Hypothalamus (tissue), 51 donors: ENCODE results near the gene ADAMTS17.

Source experiments
- DNase-seq, 51 donors: peaks; one replicate each; lab custom pipeline; 2025; lab: John Stamatoyannopoulos, UW

ADAMTS17 gene

GRCh38 chr15:100311833-100312476 lies 29.8 kb downstream of the ADAMTS17 start:
- no peak for DNase-seq

- DNase-seq, result peak in 17 of 51 donors; percentile 9 to 27 (median 17)
Observed at GRCh38 chr15:100311154-100311625, 30.6 kb downstream of the ADAMTS17 start.

DNA sequence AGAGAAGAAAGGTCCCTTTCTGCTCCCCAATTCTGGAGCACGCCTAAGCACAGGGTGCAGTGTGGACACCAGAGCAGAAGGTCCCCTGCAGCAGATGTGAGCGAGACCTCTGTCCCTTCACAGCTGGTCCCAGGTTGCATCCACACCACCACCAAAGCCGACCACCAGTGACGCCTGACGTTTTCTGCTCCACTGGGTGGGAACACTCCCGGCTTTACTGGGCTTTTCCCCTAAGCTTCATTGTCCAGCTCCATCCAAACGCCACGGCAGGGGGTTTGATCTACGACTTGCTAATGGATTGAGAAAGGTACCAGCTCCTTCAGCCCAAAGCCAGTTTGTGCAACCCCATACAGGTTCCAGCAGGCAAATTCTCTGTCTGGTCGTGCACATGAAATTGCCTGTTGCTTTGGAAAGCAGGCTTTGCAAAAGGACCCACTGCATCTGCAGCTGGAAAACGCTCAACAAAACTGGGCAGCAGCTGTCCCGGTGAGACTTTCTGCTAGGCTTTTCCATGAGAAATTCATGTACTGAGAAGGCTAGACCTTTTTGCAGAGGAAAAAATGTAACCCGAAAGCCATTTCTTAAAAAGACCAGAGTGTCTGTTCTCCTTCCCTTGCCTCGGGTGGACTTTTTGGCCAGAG lies 31.1 kb downstream of the ADAMTS17 start:
- peak in 2 of 51 donors; percentile 13 to 26 for DNase-seq

DNA sequence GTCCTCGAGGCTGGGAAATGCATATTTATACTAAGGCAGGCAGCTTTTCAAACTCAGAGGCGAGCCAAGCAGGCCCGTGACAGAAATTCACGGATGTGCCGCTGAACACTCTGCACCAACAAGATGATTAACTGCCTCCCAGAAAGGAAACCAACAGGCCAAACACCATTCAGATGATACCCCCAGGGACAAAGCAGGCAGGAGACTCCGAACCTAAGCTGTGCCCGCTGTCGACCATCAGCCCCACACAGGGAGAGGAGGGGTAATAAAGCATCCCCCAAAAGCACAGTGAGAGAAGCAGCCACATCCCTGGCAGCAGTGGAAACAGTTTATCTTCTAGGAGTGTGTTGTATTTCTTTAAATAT lies 31.8 kb downstream of the ADAMTS17 start:
- DNase-seq, result no peak

DNA sequence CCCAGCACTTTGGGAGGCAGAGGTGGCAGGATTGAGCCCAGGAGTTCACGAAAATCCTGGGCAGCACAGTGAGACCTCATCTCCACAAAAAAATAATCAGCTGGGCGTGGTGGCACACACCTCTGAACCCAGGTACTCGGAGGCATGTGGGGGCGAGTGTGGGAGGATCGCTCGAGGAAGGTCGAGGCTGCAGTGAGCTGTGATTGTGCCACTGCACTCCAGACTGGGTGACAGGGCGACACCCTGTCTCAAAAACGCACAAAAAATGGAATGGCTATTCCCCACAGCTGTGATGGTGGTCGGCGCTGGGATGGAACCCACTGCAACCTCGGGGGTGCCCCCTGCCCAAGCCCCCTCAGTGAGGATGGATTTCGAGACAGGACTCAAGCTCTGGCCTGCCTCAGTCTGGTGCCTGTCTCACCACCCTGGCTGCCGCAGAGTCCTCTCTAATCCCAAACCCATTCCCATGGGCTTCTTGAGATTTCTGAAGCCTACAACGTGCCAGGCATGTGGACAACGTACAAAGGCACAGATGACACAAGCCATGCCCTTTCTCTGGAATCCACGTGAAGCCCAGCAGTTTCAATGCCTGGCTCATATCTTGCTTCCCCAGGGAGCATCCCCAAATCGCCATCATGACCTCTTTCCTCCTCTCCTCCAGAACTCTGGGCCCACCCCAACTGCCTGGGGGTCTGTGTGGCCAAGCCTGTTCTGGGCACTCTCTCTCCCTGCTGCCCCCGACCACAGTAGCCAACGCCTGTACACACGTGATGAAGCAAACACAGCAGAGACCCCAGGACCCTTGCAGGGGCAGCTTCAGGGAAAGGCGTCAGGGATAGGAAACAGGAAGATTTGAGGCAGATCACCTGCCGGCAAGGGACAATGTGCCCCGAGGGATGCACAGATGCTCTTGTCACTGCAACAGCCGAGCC lies 32.4 kb downstream of the ADAMTS17 start:
- DNase-seq, result no peak

GRCh38 chr15:100308608-100309007 lies 33.2 kb downstream of the ADAMTS17 start:
- no peak for DNase-seq

GRCh38 chr15:100308213-100308600 lies 33.6 kb downstream of the ADAMTS17 start:
- no peak for DNase-seq

DNA sequence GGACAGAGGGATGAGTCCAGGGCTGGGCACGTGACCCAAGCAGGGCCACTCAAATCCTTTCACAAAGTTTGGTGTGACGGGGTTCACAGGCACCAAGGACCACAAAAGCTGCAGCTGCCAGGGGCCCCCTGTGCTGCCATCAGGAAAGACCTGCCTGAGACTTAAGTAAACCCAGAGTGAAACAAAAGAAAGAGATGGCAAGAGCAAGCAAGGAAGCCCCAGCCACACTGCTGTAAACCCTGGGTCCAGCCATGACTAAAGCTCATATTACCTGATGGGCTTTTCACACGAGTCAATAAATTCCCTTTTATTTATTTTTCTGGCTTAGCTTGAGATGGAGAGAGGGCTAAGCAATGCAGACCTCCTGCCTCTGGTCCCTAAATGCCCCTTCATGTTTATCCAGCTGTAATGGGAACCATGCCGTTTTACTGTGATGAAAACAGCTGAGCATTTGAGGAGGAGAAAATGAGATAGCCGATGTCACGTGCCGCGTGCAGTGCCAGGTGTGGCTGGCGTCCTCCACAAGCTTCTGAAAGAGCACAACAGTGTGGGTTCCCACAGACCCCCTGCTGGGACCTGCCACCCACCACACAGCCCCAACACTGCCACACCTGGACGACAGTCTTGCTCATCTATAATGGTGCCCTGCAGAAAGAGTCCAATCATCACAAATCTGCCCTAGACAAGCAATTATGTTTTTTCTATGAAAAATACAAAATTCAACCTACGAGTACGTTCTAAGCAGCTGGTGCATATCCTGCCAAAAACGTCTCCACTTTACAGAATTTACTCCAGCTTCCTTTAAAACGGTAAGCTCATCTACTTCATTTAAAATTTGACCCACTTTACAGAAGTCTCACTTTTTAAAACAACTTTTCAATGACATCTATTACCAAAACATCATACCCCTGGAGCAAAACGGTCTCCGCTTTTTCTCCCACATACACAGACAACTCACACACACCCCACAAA lies 34.2 kb downstream of the ADAMTS17 start:
- no peak for DNase-seq

DNA sequence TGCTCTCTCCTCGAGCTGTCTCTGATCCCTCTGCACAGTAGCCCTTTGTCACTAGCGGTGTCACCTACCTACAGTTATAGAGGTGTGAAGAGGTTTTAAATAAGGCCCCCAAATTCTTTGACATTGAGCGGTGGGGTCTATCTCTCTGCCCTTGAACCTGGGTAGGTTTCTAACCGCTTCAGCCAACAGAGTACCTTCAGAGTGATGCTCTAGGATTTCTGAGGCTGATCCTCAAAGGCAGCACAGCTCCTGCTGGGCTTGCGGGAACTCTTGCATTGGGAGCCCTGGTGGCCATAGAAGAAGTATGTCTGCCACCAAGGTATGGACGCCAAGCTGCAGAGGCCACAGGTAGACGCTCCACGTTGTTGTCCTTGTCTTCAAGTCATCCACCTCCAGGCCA lies 35.7 kb downstream of the ADAMTS17 start:
- DNase-seq, result no peak

- no peak for DNase-seq
Observed at GRCh38 chr15:100301910-100302431, 39.8 kb downstream of the ADAMTS17 start.

DNA sequence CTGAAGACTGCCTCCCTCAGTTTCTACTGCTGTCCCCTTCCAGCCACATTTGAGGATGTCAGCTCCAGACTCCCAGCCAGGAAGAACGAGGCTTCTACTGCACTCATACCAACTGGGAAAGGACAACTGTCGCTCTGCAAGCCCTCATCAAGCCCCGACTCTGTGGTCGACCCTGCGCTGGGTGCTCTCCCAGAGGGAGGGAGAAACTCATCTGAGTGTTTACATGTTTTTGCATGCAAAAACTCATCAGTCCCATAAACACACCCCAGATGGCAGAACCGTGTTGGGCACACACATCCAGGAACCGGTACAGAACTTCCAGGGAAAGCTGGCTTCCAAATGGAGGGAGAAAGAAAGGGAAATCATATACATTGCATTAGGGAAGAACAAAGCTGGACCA lies 43.5 kb downstream of the ADAMTS17 start:
- DNase-seq, result no peak

GRCh38 chr15:100297812-100298211 lies 44.0 kb downstream of the ADAMTS17 start:
- no peak for DNase-seq

DNA sequence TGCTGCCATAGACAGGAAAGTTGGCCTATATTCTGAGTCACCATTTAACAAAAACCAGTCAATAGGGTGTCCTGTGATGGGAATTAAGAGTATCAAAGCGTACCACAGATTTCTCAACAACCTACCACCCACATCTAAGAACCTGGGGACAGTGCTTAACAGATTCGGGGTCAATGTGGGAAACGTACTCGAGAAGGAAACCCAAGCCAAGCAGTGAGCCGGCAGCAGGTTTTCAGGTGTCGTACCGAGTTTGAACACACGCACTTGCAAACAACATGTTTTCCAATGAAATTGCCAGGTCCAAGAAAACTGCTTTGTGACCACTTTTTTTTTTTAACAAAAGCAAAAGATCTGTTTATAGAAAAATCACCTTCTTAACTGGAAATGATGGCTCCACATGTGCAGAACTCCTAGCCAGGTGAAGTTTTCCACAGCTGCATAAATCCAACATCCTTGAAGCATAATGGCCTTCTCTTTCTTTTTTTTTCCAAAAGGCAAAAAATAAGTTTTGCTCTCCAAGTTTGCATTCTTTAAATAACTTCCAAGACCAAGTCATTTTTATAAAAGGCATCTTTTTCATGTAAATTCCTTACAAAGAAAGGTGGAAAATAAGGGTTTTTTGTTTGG lies 45.7 kb downstream of the ADAMTS17 start:
- DNase-seq, result no peak

- no peak for DNase-seq
Observed at GRCh38 chr15:100292010-100292409, 49.8 kb downstream of the ADAMTS17 start.

DNA sequence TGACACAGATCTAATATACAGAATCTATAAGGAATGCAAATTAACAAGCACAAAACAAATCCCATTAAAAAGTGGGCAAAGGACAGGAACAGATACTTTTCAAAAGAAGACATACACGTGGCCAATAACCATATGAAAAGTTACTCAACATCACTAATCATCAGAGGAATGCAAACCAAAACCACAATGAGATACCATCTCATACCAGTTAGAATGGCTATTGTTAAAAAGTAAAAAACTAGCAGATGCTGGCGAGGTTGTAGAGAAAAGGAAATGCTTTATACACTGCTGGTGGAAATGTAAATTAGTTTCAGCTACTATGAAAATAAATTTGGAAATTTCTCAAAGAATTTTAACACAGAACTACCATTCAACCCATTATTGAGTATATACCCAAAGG lies 50.7 kb downstream of the ADAMTS17 start:
- no peak for DNase-seq

- DNase-seq, result no peak
Observed at GRCh38 chr15:100285641-100286295, 56.0 kb downstream of the ADAMTS17 start.

DNA sequence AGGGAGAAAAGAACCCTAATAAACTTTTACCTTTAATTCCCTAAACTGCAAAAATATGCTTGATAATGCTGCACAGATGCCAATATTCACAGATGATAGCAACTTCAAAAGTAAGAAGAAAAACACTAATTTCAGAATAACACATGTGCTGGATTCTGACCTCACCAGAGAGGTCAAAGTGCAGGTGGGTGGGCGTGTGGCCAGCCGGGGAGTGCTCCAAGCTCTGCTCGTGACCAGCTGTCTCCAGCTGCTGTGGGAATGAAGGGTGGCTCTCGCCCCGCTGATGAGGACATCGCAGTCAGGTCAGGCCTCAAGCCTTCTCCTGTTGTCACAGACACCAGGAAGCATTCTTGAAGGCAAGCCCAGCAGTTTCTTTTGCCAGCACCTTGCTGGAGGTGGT lies 57.1 kb downstream of the ADAMTS17 start:
- DNase-seq, result no peak

DNA sequence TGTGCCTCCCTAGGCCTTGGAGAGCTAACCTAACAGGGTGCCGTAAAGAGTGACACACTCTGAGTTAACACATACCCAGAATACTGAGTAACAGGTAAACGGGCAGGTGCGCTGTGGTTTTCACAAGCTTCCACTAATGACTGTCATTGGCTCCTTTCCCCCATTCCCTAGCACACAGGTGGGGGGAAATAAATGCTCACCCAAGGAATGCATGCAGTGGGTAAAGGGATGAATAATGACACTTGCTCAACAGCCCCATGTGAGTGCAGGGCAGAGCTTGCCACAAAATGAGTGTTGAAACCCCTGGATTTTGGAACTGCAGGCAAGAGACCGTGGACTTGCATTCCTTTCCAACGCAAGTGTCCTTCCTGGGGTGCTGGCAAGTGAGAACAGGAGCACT lies 57.6 kb downstream of the ADAMTS17 start:
- DNase-seq, result no peak
